ENCODE measurements around the gene MRPL1.
"Not testable (repeated sequence)": the region's sequence is repeated elsewhere in the genome, so short reads cannot be mapped to it uniquely, and the experiment has no call there.

Gene MRPL1

GRCh38 chr4:77852892-77853495 lies 9.6 kb upstream of the MRPL1 start:
- DNase-seq: no peak

- DNase-seq: no peak
These were observed 8.1 kb upstream of the MRPL1 start for GRCh38 chr4:77854431-77855111.

- no peak for DNase-seq
These were observed 6.5 kb upstream of the MRPL1 start for GRCh38 chr4:77856152-77856551.

GRCh38 chr4:77859256-77859655 lies 3.4 kb upstream of the MRPL1 start:
- no peak for DNase-seq

- DNase-seq: no peak
These were observed 1.1 kb upstream of the MRPL1 start for GRCh38 chr4:77861495-77861894.

GRCh38 chr4:77863341-77863740 lies 711 bp downstream of the MRPL1 start:
- DNase-seq: not testable (repeated sequence)

GRCh38 chr4:77865259-77865658 lies 2.6 kb downstream of the MRPL1 start:
- no peak for DNase-seq

- no peak for DNase-seq
These were observed 10.3 kb downstream of the MRPL1 start for GRCh38 chr4:77872723-77873445.

- DNase-seq: no peak
These were observed 14.5 kb downstream of the MRPL1 start for GRCh38 chr4:77877167-77877566.

- DNase-seq: no peak
These were observed 15.3 kb downstream of the MRPL1 start for GRCh38 chr4:77877771-77878565.

- DNase-seq: no peak
These were observed 18.2 kb downstream of the MRPL1 start for GRCh38 chr4:77880784-77881183.

- no peak for DNase-seq
These were observed 19.0 kb downstream of the MRPL1 start for GRCh38 chr4:77881460-77882295.

- DNase-seq: no peak
These were observed 30.8 kb downstream of the MRPL1 start for GRCh38 chr4:77893451-77893850.

- DNase-seq: no peak
These were observed 37.0 kb downstream of the MRPL1 start for GRCh38 chr4:77899607-77900006.

- DNase-seq: no peak
These were observed 40.6 kb downstream of the MRPL1 start for GRCh38 chr4:77903186-77903585.

GRCh38 chr4:77905651-77906263 lies 43.1 kb downstream of the MRPL1 start:
- DNase-seq: no peak

GRCh38 chr4:77910676-77911075 lies 48.0 kb downstream of the MRPL1 start:
- DNase-seq: no peak

- DNase-seq: no peak
These were observed 48.5 kb downstream of the MRPL1 start for GRCh38 chr4:77911091-77911490.

- no peak for DNase-seq
These were observed 49.3 kb downstream of the MRPL1 start for GRCh38 chr4:77911842-77912450.

- no peak for DNase-seq
These were observed 50.7 kb downstream of the MRPL1 start for GRCh38 chr4:77913348-77913747.

- DNase-seq: peak; percentile 30
These were observed 54.4 kb downstream of the MRPL1 start for GRCh38 chr4:77917075-77917474.

GRCh38 chr4:77917601-77918000 lies 55.0 kb downstream of the MRPL1 start:
- DNase-seq: no peak
